Neural progenitor cell (in vitro differentiated cells): ENCODE measurements around the gene USP6.
"Not testable (repeated sequence)": the region's sequence is repeated elsewhere in the genome, so short reads cannot be mapped to it uniquely, and the experiment has no call there.

Experiments
- CTCF ChIP-seq: fragments of 200-600 bp; sonication (generic); IDR thresholded peaks from 2 replicates; pipeline ENCODE4 v1.5.1; 2017; ENCODE audit warnings: antibody characterized with exemption, mild to moderate bottlenecking
- EZH2phosphoT487 ChIP-seq: fragments of 200-600 bp; sonication (generic); IDR thresholded peaks from 2 replicates; pipeline ENCODE4 v1.6.1; 2017; ENCODE audit warnings: antibody characterized with exemption

- TF ChIP-seq CTCF, EZH2phosphoT487: not testable (repeated sequence)
Observed at GRCh38 chr17:5077275-5077674, 38.6 kb upstream of the USP6 start.
